ENCODE results near the gene SF3B3.

DNA sequence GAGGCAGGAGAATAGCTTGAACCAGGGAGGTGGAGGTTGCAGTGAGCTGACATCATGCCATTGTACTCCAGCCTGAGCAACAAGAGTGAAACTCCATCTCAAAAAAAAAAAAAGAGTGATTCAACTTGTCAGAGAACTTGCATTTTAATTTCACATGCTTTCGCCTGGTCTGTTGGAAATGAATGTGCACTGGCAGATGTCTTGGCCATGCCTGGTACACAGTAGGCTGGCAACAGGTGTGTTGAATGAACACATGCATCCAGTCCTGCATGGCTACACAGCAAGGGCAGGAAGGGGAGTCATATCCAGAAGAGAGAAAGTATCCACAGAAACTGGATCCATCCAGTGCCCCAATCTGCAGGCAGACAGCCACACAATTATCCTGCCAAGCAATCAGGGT is 11.8 kb upstream of the SF3B3 start:
- TF ChIP-seq FOXP2 (optimal IDR thresholded peaks at IDR 0.05; ENCODE audit: control extremely low read depth, extremely low read length, insufficient read depth) (no peak), POLR2AphosphoS5 (IDR thresholded peaks at IDR 0.05; ENCODE audit: borderline replicate concordance, low read depth, low read length) (no peak)
